Rectal smooth muscle tissue (tissue), 1 donor: ENCODE results near the gene SLC24A4.

Source experiments
- H3K27ac ChIP-seq: one replicate; pipeline ENCODE4 v1.7.0; 2013; ENCODE audit warnings: low read depth, low read length, inconsistent platforms
- H3K27me3 ChIP-seq: one replicate; pipeline ENCODE4 v1.7.0; 2013; ENCODE audit warnings: low read length; ENCODE audit not compliant: control insufficient read depth, insufficient read depth
- H3K36me3 ChIP-seq: one replicate; pipeline ENCODE4 v1.7.0; 2013; ENCODE audit warnings: low read length; ENCODE audit not compliant: control insufficient read depth, insufficient read depth
- H3K4me1 ChIP-seq: one replicate; pipeline ENCODE4 v1.7.0; 2013; ENCODE audit warnings: low read length; ENCODE audit not compliant: control insufficient read depth, insufficient read depth
- H3K4me3 ChIP-seq: one replicate; pipeline ENCODE4 v1.7.0; 2013; ENCODE audit warnings: low read length
- H3K9ac ChIP-seq: one replicate; pipeline ENCODE4 v1.7.0; 2013; ENCODE audit warnings: low read length

SLC24A4 gene

DNA sequence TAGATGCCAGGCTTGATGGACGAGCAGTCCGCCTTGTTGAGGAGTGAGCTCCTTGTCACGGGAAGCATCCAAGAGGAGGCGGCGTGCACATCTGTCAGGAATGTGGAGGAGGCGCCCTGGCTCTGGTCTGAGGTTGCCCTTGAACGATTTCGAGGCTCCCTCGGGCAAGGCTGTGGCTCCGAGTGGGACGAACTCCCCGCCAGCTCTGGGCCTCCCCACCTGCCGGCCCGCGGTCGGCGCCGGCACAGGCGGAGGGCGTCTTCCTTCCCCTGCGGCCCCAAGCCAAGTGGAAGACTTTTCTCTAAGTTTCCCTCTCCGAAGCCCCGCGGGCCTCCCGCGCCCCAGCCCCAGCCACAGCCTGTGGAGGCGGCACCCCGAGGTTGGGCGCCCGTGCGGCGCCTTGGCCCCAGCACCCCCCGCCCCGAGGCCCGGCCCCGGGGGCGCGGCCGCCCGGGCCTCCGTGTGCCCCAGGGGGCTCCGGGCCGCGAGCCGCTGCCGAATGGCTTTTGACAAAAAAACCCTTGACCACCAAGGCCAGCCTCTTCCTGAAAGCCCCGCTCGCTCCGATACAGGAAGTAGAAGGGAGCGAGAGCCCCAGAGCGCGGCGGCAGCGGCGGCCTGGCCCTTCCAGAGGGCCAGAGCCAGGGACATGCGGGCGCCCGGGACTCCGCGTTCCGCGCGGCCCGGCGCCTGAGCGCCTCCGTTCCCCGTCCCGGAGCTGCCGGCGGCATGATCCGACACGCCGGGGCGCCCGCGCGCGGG is 190.4 kb downstream of the SLC24A4 start, which contains the start of gene RIN3:
Gene RIN3, plus strand, starts transcription at position 578 of the 762 bp plus-strand sequence. Its CDS starts 152 bp downstream, at position 730.
- H3K4me3 ChIP-seq, result peak within 1 kb of the TSS; percentile 92
- peak within 1 kb of the TSS; percentile 92 for H3K27ac ChIP-seq
- H3K36me3 ChIP-seq, result no peaks in the 10 kb centered on the region
- H3K4me1 ChIP-seq, result peaks cover 12% of the 10 kb centered on the region
- H3K27me3 ChIP-seq, result no peaks in the 10 kb centered on the region
- H3K9ac ChIP-seq, result peak within 1 kb of the TSS; percentile 92

DNA sequence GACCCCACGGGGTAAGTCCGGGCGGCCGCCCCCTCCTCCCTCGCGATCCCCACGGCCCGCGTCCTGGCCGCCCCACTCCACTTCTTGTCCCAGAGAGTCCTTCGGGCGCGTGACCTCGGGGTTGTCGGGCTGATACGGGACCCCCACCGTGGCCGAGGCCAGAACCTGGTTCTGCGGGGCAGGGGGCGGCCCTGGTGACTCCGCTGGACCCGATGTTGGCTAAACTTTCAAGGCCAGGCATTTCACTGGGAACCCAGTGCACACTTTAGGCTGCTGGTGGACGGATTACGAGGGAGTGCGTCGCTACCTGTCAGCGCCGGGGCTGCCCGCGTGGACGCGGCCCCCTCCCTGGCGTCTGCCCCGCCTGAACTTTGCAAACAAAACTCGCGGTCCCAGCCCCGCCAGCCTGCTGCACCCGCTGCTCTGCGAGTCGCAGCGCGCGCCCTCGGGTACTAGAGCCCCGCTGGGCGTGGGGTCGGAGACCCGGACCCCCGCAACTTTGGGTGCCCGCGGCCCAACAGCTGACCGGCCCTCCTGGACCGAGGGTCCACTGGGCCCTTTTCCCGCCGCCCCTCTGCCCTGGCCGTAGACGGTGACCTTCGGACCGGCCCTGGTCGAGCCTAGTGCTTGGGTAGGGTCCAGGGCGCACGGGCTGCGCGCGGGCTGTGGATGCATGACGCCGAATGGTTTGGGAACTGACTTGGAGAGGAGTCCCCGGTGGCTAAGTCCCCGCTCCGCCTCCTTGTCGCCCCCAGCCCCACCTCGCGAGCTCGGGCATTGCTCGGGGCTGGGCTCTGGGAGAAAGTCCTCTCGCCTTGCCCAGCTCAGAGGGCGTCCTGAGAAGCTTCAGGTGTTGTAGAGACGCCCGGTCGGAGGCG is 191.2 kb downstream of the SLC24A4 start:
- Histone ChIP-seq H3K27ac (peak overlapping the region; percentile 92), H3K4me1 (peaks cover 12% of the 10 kb centered on the region), H3K4me3 (peak overlapping the region; percentile 92), H3K36me3 (no peaks in the 10 kb centered on the region), H3K27me3 (no peaks in the 10 kb centered on the region), H3K9ac (peak overlapping the region; percentile 92)

DNA sequence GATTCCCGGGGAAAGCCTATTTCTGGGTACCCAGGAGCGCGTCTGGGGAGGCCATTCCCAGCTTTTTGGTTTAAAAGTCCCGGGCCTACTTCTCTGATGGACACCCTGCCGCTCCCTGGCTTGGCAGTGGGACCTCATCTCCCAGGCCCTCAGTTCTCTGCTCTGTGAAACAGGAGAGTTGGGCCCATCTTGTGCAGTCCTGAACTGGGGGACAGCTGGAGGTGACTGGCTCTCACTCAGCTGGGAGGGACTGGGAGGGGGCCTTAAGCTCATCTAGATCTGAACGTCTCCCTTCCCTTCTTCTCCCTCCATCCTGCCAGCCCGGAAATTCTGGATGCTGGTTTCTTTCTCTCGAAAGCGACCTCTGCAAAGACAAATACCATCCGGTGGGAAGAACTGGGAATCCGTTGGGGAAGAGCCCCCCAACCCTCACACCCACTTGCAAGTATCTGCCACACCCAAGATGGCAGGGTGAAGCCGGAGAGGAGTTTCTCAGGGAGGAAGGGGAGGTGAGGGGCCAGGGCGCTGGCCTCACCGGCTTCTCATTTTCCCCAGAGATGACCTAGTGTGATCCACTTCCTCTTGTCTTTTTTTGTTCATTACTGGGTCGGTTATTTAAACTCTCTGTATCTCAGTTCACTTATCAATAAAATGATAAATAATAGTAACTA is 192.0 kb downstream of the SLC24A4 start:
- H3K4me1 ChIP-seq, result peaks cover 12% of the 10 kb centered on the region
- peak overlapping the region; percentile 92 for H3K27ac ChIP-seq
- H3K9ac ChIP-seq, result peak overlapping the region; percentile 92
- no peaks in the 10 kb centered on the region for H3K36me3 ChIP-seq
- peak overlapping the region; percentile 92 for H3K4me3 ChIP-seq
- no peaks in the 10 kb centered on the region for H3K27me3 ChIP-seq

DNA sequence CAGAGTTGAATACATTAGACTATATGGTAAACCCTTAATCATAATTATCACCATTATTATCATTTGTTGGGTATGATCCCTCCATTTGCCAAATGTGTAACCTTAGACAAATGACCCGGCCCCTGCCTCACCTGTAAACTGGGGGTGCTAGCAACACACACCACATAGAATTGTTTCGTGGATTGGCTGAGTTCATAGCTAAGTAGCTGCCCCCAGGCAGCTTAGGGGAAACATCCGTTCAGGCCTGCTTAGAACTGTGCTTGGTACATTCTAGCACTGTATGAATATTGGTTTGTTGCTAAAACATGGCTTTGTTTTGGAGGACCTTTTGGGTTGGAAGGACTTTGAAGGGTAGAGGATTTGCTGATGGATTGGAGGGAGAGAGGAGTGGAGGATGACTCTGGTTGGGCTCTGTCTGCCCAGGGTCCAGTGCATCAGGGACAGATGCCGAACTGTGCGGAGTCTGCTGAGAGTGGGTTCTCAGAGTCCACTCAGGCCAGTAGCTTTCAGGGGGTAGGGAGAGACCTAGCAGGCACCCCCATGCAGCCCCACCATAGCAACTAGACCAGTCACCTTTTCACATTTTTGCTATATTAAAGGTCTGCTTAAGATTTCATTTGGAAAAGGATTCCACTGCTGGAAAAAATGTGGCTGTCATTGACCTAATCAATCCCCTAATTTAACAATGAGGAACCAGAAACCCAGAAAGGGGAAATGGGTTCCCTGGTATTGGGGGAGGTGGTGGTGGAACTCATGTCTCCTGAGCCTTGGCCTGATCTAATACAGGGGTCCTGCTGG is 192.8 kb downstream of the SLC24A4 start:
- Histone ChIP-seq H3K4me3 (peak overlapping the region; percentile 4), H3K4me1 (peaks cover 12% of the 10 kb centered on the region), H3K36me3 (no peaks in the 10 kb centered on the region), H3K9ac (no peak overlapping the region), H3K27me3 (no peaks in the 10 kb centered on the region), H3K27ac (peak overlapping the region; percentile 16)

DNA sequence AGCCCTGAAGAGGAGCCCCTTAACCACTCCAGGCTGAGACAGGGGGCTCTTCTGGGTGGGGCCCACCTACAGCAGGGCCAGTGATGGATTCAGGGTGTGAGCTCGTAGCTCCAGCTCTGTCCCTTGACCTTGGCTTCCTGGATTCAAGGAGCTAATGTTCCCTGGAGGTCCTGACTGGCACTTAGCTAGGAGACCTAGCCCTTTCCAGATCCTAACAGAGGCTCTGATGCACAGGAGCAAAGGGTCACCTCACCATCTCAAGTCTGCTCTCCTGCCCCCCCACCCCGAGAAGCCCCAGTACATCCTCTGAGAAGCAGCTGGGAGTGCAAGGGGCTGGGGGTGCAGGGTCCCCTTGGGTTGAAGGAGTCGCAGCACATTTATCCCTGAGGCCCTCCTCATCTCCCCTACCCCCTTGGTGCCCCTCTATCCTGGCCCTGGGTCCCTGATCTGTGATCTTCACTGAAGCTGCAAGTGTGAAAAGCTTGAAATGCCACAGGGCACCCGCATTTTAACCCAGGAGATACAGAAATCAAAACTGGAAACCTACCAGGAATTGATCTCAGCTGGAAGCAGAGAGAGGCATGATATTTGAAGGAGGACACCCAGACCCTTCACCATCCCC is 193.5 kb downstream of the SLC24A4 start:
- H3K9ac ChIP-seq, result no peak overlapping the region
- no peaks in the 10 kb centered on the region for H3K27me3 ChIP-seq
- H3K4me1 ChIP-seq, result peaks cover 12% of the 10 kb centered on the region
- H3K36me3 ChIP-seq, result no peaks in the 10 kb centered on the region
- H3K27ac ChIP-seq, result no peak overlapping the region
- H3K4me3 ChIP-seq, result no peak overlapping the region

DNA sequence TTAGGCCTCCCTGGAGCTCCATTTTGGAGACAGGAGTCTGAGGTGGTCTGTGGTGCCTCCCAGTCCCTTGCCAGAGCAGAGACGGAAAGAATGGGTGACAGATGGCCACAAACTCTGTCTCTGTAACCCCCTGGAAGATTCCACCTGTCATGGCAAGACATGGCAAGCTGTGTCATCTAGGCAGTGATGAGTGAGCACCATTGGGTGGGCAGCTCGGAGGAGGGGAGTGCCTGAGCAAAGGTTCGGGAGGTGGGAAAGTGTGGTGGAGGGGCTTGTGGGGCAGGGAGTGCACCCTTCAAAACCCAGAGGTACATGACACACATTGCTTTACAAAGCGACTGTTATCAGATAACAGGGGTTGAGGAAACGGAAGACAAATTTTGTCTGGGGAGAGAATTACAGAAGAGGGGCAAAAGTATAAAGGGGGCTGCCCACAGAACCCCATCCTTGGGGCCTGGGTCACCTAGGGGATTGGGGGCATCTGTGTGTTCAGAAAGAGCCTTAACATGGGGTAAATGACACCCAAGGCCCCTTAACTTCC is 194.1 kb downstream of the SLC24A4 start:
- peaks cover 8% of the 10 kb centered on the region for H3K4me1 ChIP-seq
- H3K36me3 ChIP-seq, result no peaks in the 10 kb centered on the region
- H3K27me3 ChIP-seq, result no peaks in the 10 kb centered on the region
- peak overlapping the region; percentile 1 for H3K27ac ChIP-seq
- no peak overlapping the region for H3K4me3 ChIP-seq
- no peak overlapping the region for H3K9ac ChIP-seq

DNA sequence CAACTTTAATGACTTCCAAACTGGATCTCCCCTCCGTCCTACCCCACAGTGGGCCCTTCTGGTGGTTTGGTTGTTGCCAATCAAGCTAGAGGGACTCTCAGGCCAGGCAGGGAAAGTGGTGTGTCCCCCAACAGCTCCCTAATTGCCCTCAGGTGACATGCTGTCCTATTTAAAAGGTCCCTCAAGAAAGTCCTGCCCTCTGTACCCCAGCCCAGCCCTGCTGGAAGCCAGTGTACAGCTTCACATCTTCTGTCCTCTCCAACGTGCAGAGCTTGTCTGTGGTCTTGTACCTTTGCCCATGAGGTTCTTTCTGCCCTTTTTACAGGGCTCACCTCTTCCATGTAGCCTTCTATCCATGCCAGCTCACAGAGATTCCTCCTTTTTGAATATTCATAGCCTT is 194.8 kb downstream of the SLC24A4 start:
- Histone ChIP-seq H3K9ac (no peak overlapping the region), H3K4me1 (peaks cover 4% of the 10 kb centered on the region), H3K4me3 (no peak overlapping the region), H3K36me3 (no peaks in the 10 kb centered on the region), H3K27me3 (no peaks in the 10 kb centered on the region), H3K27ac (no peak overlapping the region)

DNA sequence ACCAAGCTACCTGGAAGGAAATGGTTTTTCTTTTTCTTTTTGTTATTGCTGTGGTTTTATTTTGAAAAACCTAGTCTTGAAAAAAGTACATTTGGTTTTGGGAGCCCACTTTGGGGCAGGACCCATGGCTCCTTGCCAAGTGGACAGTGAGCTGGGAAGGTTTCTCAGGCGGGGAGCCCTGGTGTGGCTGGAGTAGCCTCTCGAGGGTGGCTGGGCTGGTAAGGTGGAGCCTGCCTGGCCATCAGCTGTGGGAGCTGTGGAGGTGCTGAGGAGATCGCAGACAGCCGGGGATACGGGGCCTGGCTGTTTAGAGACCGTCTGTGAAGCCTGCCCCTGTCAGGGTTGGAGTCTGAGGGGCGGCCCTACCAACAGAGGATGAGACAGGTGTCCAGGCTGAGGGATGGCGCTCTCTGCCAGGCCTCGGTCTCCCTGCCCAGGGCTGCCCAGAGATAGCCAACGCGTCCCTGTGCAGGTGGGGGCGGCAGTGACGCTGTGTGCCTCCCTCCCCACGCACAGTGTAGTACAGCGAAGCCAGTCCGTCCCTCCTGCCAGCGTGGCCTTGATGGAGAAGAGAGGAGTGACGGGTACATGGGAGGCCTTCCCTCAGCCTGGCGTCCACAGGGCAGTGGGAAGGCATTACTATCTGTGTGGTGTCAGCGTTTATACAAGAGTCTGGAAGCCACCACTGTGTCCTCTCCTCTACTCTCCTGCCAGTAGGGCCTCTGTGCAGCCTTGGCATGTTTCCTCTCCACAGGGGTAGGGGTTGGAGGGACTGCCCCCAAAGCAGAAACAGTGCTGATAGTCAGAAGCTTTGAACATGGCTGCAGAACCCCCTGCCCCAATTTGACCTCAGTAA is 196.5 kb downstream of the SLC24A4 start:
- Histone ChIP-seq H3K36me3 (no peaks in the 10 kb centered on the region), H3K4me1 (peaks cover 4% of the 10 kb centered on the region), H3K4me3 (no peak overlapping the region), H3K27me3 (no peaks in the 10 kb centered on the region), H3K9ac (no peak overlapping the region), H3K27ac (peak overlapping the region; percentile 9)

DNA sequence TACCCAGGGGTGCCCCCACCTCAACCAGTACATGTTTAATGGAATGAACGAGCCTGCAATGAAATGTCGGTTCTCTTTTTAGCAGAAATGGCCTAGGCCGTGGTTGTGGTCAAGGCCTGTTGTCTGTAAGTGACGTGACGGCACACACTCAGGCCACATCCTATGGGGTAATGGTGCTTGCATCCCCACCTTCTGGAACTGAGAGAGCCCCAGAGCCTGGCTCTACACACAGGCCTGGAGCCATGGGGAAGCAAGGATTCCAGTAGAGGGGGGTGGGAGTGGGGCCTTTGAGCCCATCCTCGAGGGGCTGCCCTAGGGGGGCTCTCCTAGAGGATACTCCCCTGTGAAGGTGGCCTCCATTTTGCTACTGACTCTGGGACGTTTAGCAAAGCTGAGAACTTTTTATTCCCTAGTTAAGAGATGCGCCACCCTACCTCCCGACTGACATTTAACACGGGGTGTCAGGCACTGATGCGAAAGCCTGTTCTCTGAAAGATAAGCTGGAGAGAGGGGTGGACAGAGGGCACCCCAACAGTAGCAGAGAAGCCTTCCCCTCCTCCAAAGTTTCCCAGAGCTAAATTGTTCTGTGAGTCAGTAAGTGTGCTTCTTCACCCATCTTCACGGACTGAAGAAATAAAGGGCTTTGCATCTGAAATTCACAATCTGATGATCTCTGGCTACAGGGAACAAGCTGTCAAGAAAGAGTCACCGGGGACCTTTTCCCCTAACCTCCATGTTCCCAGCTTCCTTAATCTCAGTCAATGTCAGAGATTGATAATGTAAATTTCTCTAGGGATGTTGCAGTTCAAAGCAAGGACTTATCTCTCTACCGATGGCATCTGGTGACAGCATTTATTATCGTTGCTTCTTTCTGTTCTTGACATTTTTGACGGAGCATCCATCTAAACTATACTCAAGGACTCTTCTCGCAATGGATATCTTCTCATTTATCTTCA is 197.4 kb downstream of the SLC24A4 start:
- no peak overlapping the region for H3K9ac ChIP-seq
- no peaks in the 10 kb centered on the region for H3K36me3 ChIP-seq
- peaks cover 10% of the 10 kb centered on the region for H3K4me1 ChIP-seq
- H3K27ac ChIP-seq, result no peak overlapping the region
- H3K4me3 ChIP-seq, result no peak overlapping the region
- H3K27me3 ChIP-seq, result no peaks in the 10 kb centered on the region

DNA sequence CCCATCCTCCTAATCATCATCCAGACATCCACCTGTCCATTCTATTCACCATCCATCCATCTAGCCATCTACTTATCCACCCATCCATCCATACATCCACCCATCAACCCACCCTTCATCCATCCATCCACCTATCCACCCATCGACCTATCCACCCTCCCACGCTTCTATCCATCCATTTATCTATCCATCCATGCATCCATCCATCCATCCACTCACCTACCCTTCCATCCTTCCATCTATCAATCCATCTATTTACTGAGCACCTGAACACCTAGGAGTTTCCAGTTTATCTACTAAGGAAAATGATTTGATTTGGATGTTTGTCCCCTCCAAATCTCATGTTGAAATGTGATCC is 198.1 kb downstream of the SLC24A4 start:
- Histone ChIP-seq H3K27me3 (no peaks in the 10 kb centered on the region), H3K4me1 (peaks cover 13% of the 10 kb centered on the region)

More for the DNA sequence above, 198.1 kb downstream of the SLC24A4 start:
- Histone ChIP-seq H3K9ac (no peak overlapping the region), H3K36me3 (no peaks in the 10 kb centered on the region), H3K27ac (no peak overlapping the region), H3K4me3 (no peak overlapping the region)
